Testis (tissue), 3 donors: Measurements from ENCODE around the gene RAB35. TPM values are rescaled to one million over a fixed set of nuclear protein-coding genes. Genes with fewer than 3 reads are reported as not detected.

Experiments
- DNase-seq: peaks from one replicate; pipeline ENCODE4 v3.0.0-alpha.2; 2019
- H3K27ac ChIP-seq, 2 donors: fragments of 200-600 bp; sonication (generic); one replicate each; pipeline ENCODE4 v1.5.1; 2019
- H3K27me3 ChIP-seq: fragments of 200-600 bp; sonication (generic); one replicate; pipeline ENCODE4 v1.5.1; 2019
- H3K36me3 ChIP-seq: fragments of 200-600 bp; sonication (generic); one replicate; pipeline ENCODE4 v1.5.1; 2017; ENCODE audit warnings: low read depth; ENCODE audit errors: missing control alignments
- H3K4me1 ChIP-seq: fragments of 200-600 bp; sonication (generic); one replicate; pipeline ENCODE4 v1.5.1; 2019
- H3K4me3 ChIP-seq, 2 donors: fragments of 200-600 bp; sonication (generic); one replicate each; pipeline ENCODE4 v1.5.1; 2017 to 2019
- H3K9me3 ChIP-seq: fragments of 200-600 bp; sonication (generic); one replicate; pipeline ENCODE4 v1.5.1; 2017
- CTCF ChIP-seq, 3 experiments: fragments of 450-650 bp in 2 of 3; fragments of 200-600 bp in 1 of 3; sonication (generic) in 1 of 3; IDR thresholded peaks; one replicate each; pipeline ENCODE4 v1.5.1; 2016 to 2019; ENCODE audit warnings: antibody characterized with exemption in 3 of 3, mild to moderate bottlenecking in 2 of 3, moderate library complexity in 1 of 3
- POLR2A ChIP-seq: fragments of 450-650 bp; IDR thresholded peaks from one replicate; pipeline ENCODE4 v1.6.1; 2017; ENCODE audit warnings: antibody characterized with exemption, mild to moderate bottlenecking, moderate library complexity
- WGBS, 2 donors: methylation state at CpG; one replicate each; pipeline ENCODE4 v1.1.5; 2018; 5-methylcytosine and 5-hydroxymethylcytosine counted together
- intact Hi-C: fragments of 100-400 bp; cut with DNase I; formaldehyde crosslinking; loops from one replicate; pipeline ENCODE4 v1.15.1; 2023; ENCODE audit warnings: low total_unique reads
- polyA plus RNA-seq: library from polyadenylated mRNA; stranded (reverse); fragments of 350-450 nt; fragmentation: Illumina TruSeq; extraction: RNeasy Lipid Tissue Mini Kit (QIAGEN cat#74804); gene quantifications from one replicate; pipeline ENCODE4 v1.2.3, GENCODE V29; 2014; ENCODE audit warnings: low read depth, low replicate concordance; ENCODE audit not compliant: insufficient read depth
- total RNA-seq, 2 donors: library from RNA; depleted of rRNA; stranded (reverse); fragments of >200 nt; gene quantifications; one replicate each; pipeline ENCODE4 v1.2.3, GENCODE V29; 2016

The RAB35 gene
- total and polyA plus RNA-seq, 3 donors from 2014 or later = 21.1 to 27.4 (median 24.4) TPM

- no peaks in the 10 kb centered on the region for H3K9me3 ChIP-seq
- no peaks in the 10 kb centered on the region for H3K4me1 ChIP-seq
- WGBS, 2 donors = 89 to 90% methylated on average over 13 to 14 of the region's 14 CpGs
- H3K4me3 ChIP-seq = no peak overlapping the region
- no peak for TF ChIP-seq POLR2A
- TF ChIP-seq CTCF (IDR thresholded peaks at IDR 0.05) = no peak
- H3K36me3 ChIP-seq = no peaks in the 10 kb centered on the region
- no peak overlapping the region for H3K27ac ChIP-seq
- intact Hi-C loops = no loop called here
- no peak for DNase-seq
- no peaks in the 10 kb centered on the region for H3K27me3 ChIP-seq
Observed at GRCh38 chr12:120142231-120142877, 25.8 kb upstream of the RAB35 start.

- DNase-seq = no peak
- intact Hi-C loops = no loop called here
- no peaks in the 10 kb centered on the region for H3K27me3 ChIP-seq
- no peaks in the 10 kb centered on the region for H3K4me1 ChIP-seq
- H3K36me3 ChIP-seq = no peaks in the 10 kb centered on the region
- TF ChIP-seq CTCF (IDR thresholded peaks at IDR 0.05) = no peak
- no peak for TF ChIP-seq POLR2A
- no peaks in the 10 kb centered on the region for H3K9me3 ChIP-seq
- WGBS, 2 donors = 87 to 94% methylated on average over 6 of the region's 6 CpGs
- H3K4me3 ChIP-seq = no peak overlapping the region
- H3K27ac ChIP-seq = no peak overlapping the region
Observed at GRCh38 chr12:120141336-120141735, 24.8 kb upstream of the RAB35 start.

GRCh38 chr12:120140603-120141002 lies 24.1 kb upstream of the RAB35 start:
- H3K27ac ChIP-seq = no peak overlapping the region
- no peaks in the 10 kb centered on the region for H3K36me3 ChIP-seq
- no peaks in the 10 kb centered on the region for H3K9me3 ChIP-seq
- WGBS, 2 donors = 86 to 93% methylated on average over 4 to 9 of the region's 9 CpGs
- intact Hi-C loops = no loop called here
- TF ChIP-seq POLR2A = no peak
- TF ChIP-seq CTCF (IDR thresholded peaks at IDR 0.05) = no peak
- H3K27me3 ChIP-seq = no peaks in the 10 kb centered on the region
- no peak overlapping the region for H3K4me3 ChIP-seq
- no peak for DNase-seq
- no peaks in the 10 kb centered on the region for H3K4me1 ChIP-seq

GRCh38 chr12:120139958-120140357 lies 23.4 kb upstream of the RAB35 start:
- WGBS, 2 donors = 84 to 85% methylated on average over 5 of the region's 5 CpGs
- Histone ChIP-seq H3K9me3 (no peaks in the 10 kb centered on the region), H3K27ac (no peak overlapping the region), H3K4me3 (no peak overlapping the region), H3K36me3 (no peaks in the 10 kb centered on the region), H3K4me1 (no peaks in the 10 kb centered on the region), H3K27me3 (no peaks in the 10 kb centered on the region)
- DNase-seq = no peak
- TF ChIP-seq CTCF (IDR thresholded peaks at IDR 0.05) (no peak), POLR2A (no peak)
- intact Hi-C loops = no loop called here

GRCh38 chr12:120138366-120138765 lies 21.8 kb upstream of the RAB35 start:
- 91 to 92% methylated on average over 9 of the region's 9 CpGs for WGBS, 2 donors
- no peak for DNase-seq
- Histone ChIP-seq H3K36me3 (no peaks in the 10 kb centered on the region), H3K9me3 (no peaks in the 10 kb centered on the region), H3K4me3 (no peak overlapping the region), H3K27me3 (no peaks in the 10 kb centered on the region), H3K27ac (no peak overlapping the region), H3K4me1 (no peaks in the 10 kb centered on the region)
- intact Hi-C loops = no loop called here
- TF ChIP-seq POLR2A (no peak), CTCF (IDR thresholded peaks at IDR 0.05) (no peak)
